Ascending aorta (tissue), 2 donors: ENCODE results near the gene TUBA4B. TPM values are rescaled to one million over a fixed set of nuclear protein-coding genes. Genes with fewer than 3 reads are reported as not detected.

ENCODE experiments used
- DNase-seq, 2 donors: peaks; one replicate each; pipeline ENCODE4 v3.0.0-alpha.2; 2019; ENCODE audit warnings: low spot score in 2 of 2
- H3K27ac ChIP-seq, 2 donors: fragments of 200-600 bp; sonication (generic); one replicate each; pipeline ENCODE4 v1.5.1; 2016 to 2017; ENCODE audit warnings: mild to moderate bottlenecking in 1 of 2
- H3K27me3 ChIP-seq: fragments of 200-600 bp; sonication (generic); one replicate; pipeline ENCODE4 v1.5.1; 2017
- H3K36me3 ChIP-seq, 2 donors: fragments of 200-600 bp; sonication (generic); one replicate each; pipeline ENCODE4 v1.5.1; 2016
- H3K4me1 ChIP-seq, 2 donors: fragments of 200-600 bp; sonication (generic); one replicate each; pipeline ENCODE4 v1.5.1; 2016 to 2017; ENCODE audit warnings: mild to moderate bottlenecking in 1 of 2
- H3K4me3 ChIP-seq, 2 donors: fragments of 200-600 bp; sonication (generic); one replicate each; pipeline ENCODE4 v1.5.1; 2016 to 2017; ENCODE audit warnings: mild to moderate bottlenecking in 1 of 2
- H3K9me3 ChIP-seq, 2 donors: fragments of 200-600 bp; sonication (generic); one replicate each; pipeline ENCODE4 v1.5.1; 2016
- intact Hi-C: fragments of 100-400 bp; cut with DNase I; formaldehyde crosslinking; loops from one replicate; pipeline ENCODE4 v1.15.1; 2023
- total RNA-seq: library from RNA; depleted of rRNA; stranded (reverse); fragments of >200 nt; gene quantifications from one replicate; pipeline ENCODE4 v1.1.0, GENCODE V29; 2016
- TF ChIP-seq, protein P1 (sequence below), 3 experiments: fragments of 200-600 bp in 2 of 3; fragments of 450-650 bp in 1 of 3; sonication (generic) in 2 of 3; IDR thresholded peaks; one replicate each; pipeline ENCODE4 v1.5.1; 2016 to 2019; ENCODE audit warnings: antibody characterized with exemption in 3 of 3, mild to moderate bottlenecking in 1 of 3, moderate library complexity in 1 of 3

The TUBA4B gene
- total RNA-seq, 1 donor from 2014 or later = not detected

DNA sequence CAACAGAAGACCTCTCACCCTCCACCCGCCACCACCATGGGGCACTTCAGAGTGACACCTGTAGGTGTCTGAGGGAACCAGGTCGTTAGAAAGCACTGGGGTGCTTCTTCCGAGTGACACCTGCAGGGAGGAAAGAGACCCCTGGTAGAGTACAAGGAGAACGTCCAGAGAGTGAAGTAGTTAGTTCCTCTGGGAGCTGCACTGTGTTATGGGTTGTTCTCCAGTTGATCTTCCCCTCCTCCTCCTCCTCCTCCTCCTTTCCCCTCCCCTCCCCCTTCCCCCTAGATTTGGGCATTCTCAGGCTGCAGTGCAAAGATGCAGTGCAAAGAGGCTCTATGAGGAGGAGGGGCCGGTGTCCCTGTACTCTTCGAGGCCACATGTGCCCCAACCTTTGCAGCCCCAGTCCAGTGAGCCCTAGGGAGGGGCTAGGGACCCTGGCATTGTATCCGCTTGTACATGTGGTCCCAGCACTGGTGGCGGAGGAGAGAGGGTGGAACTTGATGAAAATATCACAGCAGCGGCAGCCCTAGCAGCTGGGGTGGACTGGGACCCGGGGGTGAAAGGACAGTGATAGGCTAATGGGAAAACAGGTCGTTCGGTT, 27.0 kb downstream of the TUBA4B start:
- Histone ChIP-seq H3K4me1 (peaks cover 6 to 34% of the 10 kb centered on the region in 2 donors), H3K27me3 (no peaks in the 10 kb centered on the region), H3K36me3 (peaks cover 33 to 45% of the 10 kb centered on the region in 2 donors), H3K27ac (peak overlapping the region; percentile 99), H3K4me3 (peak overlapping the region; percentile 87 to 95), H3K9me3 (no peaks in the 10 kb centered on the region)
- intact Hi-C loops = loop anchor here (1.0 to 10.0 kb wide), 10 partner anchors 9 to 265 kb away; partner anchors contain the start of genes ABCB6, CHPF, DNPEP and GLB1L
- TF ChIP-seq, protein P1, sequence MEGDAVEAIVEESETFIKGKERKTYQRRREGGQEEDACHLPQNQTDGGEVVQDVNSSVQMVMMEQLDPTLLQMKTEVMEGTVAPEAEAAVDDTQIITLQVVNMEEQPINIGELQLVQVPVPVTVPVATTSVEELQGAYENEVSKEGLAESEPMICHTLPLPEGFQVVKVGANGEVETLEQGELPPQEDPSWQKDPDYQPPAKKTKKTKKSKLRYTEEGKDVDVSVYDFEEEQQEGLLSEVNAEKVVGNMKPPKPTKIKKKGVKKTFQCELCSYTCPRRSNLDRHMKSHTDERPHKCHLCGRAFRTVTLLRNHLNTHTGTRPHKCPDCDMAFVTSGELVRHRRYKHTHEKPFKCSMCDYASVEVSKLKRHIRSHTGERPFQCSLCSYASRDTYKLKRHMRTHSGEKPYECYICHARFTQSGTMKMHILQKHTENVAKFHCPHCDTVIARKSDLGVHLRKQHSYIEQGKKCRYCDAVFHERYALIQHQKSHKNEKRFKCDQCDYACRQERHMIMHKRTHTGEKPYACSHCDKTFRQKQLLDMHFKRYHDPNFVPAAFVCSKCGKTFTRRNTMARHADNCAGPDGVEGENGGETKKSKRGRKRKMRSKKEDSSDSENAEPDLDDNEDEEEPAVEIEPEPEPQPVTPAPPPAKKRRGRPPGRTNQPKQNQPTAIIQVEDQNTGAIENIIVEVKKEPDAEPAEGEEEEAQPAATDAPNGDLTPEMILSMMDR (IDR thresholded peaks at IDR 0.05) = peak in 1 of 3 experiments; percentile 15
- peak in 1 of 2 donors; percentile 62 for DNase-seq

DNA sequence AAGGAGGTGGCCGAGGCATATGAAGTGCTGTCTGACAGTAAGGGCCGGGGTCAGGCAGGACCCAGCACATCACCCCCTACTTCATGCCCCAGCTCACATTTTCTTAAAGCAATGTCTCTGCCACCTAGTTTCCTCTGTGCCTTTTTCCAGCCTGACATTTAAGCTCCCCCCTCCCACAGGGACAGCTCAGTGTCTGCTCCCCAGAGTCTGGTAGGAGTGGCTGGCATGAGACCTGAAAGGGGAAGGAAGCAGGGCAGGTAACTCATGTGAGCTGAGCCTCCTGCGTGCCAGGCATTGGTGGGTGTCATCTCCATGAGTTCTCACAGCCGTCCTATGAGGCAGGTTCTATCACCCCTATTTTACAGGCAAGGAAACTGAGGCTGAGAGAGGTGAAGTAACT, 27.6 kb downstream of the TUBA4B start:
- intact Hi-C loops = no loop called here
- no peaks in the 10 kb centered on the region for H3K9me3 ChIP-seq
- no peaks in the 10 kb centered on the region for H3K27me3 ChIP-seq
- peak overlapping the region; percentile 99 for H3K27ac ChIP-seq
- TF ChIP-seq, protein P1 (IDR thresholded peaks at IDR 0.05) = no peak
- DNase-seq = no peak
- H3K4me1 ChIP-seq = peaks cover 6 to 36% of the 10 kb centered on the region in 2 donors
- H3K4me3 ChIP-seq = peak overlapping the region; percentile 87 to 95
- H3K36me3 ChIP-seq = peaks cover 36 to 52% of the 10 kb centered on the region in 2 donors

DNA sequence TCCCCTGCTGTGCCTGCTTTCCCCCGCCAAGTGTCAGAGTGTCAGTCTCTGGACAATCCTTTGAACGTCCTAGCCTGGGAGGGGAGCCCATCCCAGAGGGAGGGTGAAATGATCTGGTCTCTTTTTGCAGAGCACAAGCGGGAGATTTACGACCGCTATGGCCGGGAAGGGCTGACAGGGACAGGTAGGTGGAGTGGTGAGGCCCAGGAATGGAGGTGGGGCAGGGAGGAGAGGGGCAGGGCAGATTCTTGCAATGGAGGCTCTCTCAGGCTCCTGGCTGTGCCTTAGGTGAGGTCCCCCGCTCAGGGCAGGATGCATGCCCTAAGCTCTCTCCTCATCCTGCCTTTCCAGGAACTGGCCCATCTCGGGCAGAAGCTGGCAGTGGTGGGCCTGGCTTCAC, 28.5 kb downstream of the TUBA4B start:
- Histone ChIP-seq H3K27me3 (no peaks in the 10 kb centered on the region), H3K27ac (peak overlapping the region; percentile 99), H3K4me1 (peaks cover 6 to 41% of the 10 kb centered on the region in 2 donors), H3K36me3 (peaks cover 38 to 53% of the 10 kb centered on the region in 2 donors), H3K9me3 (no peaks in the 10 kb centered on the region), H3K4me3 (no peak overlapping the region)
- TF ChIP-seq, protein P1 (IDR thresholded peaks at IDR 0.05) = no peak
- intact Hi-C loops = no loop called here
- DNase-seq = no peak

DNA sequence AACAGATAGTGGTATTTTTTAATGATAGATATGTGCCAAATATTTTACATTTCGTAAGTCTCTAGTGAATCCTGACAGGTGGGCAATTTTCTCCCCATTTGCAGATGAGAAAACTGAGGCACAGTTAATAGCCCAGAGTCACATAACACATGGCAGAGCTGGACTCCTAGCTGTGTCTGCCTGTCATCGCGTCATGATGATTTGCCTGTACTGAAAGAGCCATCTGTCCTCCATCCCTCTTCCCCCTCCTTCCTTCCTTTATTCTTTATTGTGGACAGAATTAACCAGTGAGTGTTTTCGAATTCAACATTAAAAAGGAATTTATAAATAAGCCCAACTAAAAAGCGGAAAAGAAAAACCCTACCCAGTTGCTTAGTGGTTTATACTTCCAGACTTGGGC, 29.3 kb downstream of the TUBA4B start:
- intact Hi-C loops = no loop called here
- DNase-seq = no peak
- TF ChIP-seq, protein P1 (IDR thresholded peaks at IDR 0.05) = no peak
- H3K4me1 ChIP-seq = peaks cover 6 to 40% of the 10 kb centered on the region in 2 donors
- peaks cover 39 to 53% of the 10 kb centered on the region in 2 donors for H3K36me3 ChIP-seq
- H3K9me3 ChIP-seq = no peaks in the 10 kb centered on the region
- H3K27ac ChIP-seq = no peak overlapping the region
- H3K4me3 ChIP-seq = no peak overlapping the region
- no peaks in the 10 kb centered on the region for H3K27me3 ChIP-seq

- no peak overlapping the region for H3K4me3 ChIP-seq
- H3K27me3 ChIP-seq = no peaks in the 10 kb centered on the region
- H3K9me3 ChIP-seq = no peaks in the 10 kb centered on the region
- H3K4me1 ChIP-seq = peaks cover 6 to 33% of the 10 kb centered on the region in 2 donors
- no peak overlapping the region for H3K27ac ChIP-seq
- peaks cover 39 to 53% of the 10 kb centered on the region in 2 donors for H3K36me3 ChIP-seq
- intact Hi-C loops = no loop called here
- DNase-seq = no peak
- TF ChIP-seq, protein P1 (IDR thresholded peaks at IDR 0.05) = no peak
Measured at GRCh38 chr2:219282943-219283581, 30.0 kb downstream of the TUBA4B start.
